CD14-positive monocyte (primary cell): Measurements from ENCODE around the gene SP7. TPM values are rescaled to one million over a fixed set of nuclear protein-coding genes. Genes with fewer than 3 reads are reported as not detected.

ENCODE experiments used
- DNase-seq, 3 donors: peaks; one replicate each; pipeline ENCODE4 v3.0.0-alpha.2; 2011 to 2022
- H2AFZ ChIP-seq: 2 replicates; pipeline ENCODE4 v1.6.0; 2012; ENCODE audit warnings: mild to moderate bottlenecking, low read depth, low read length, inconsistent platforms; ENCODE audit not compliant: insufficient read depth, poor library complexity, severe bottlenecking
- H3K27ac ChIP-seq, 2 donors: 1 replicate in 1 of 2; 2 replicates in 1 of 2; pipeline ENCODE4 v1.5.1; 2012 to 2013; ENCODE audit warnings: low read length in 2 of 2, control low read depth in 1 of 2, inconsistent platforms in 1 of 2, low read depth in 1 of 2, mild to moderate bottlenecking in 1 of 2
- H3K27me3 ChIP-seq, 2 donors: one replicate each; pipeline versions ENCODE4 v1.6.0 to v1.6.1; 2011 to 2013; ENCODE audit warnings: low read length in 2 of 2; ENCODE audit not compliant: control insufficient read depth in 2 of 2, insufficient read depth in 2 of 2
- H3K36me3 ChIP-seq, 2 donors: replicated peaks in 1 of 2; 1 replicate in 1 of 2; 2 replicates in 1 of 2; pipeline versions ENCODE4 v1.5.1 to v1.6.1; 2012 to 2013; ENCODE audit warnings: low read length in 2 of 2, control low read depth in 1 of 2, inconsistent platforms in 1 of 2, mild to moderate bottlenecking in 1 of 2; ENCODE audit not compliant: insufficient read depth in 2 of 2, control insufficient read depth in 1 of 2
- H3K4me1 ChIP-seq, 2 donors: 1 replicate in 1 of 2; 2 replicates in 1 of 2; pipeline versions ENCODE4 v1.5.1 to v1.6.1; 2012 to 2013; ENCODE audit warnings: low read length in 2 of 2, control low read depth in 1 of 2, inconsistent platforms in 1 of 2, mild to moderate bottlenecking in 1 of 2, moderate library complexity in 1 of 2; ENCODE audit not compliant: insufficient read depth in 2 of 2, control insufficient read depth in 1 of 2
- H3K4me2 ChIP-seq: replicated peaks from 2 replicates; pipeline ENCODE3; 2012; ENCODE audit warnings: low read length, moderate library complexity, mild to moderate bottlenecking; ENCODE audit not compliant: poor library complexity, severe bottlenecking; ENCODE audit errors: extremely low read depth
- H3K4me3 ChIP-seq, 3 experiments: fragments of 200-600 bp in 1 of 3; sonication (generic) in 1 of 3; replicated peaks in 1 of 3; 1 replicate in 2 of 3; 2 replicates in 1 of 3; pipeline ENCODE4 v1.5.1; 2011 to 2013; ENCODE audit warnings: low read length in 3 of 3, mild to moderate bottlenecking in 3 of 3, control low read depth in 2 of 3, low read depth in 2 of 3, inconsistent platforms in 1 of 3, moderate library complexity in 1 of 3
- H3K79me2 ChIP-seq: 2 replicates; pipeline ENCODE4 v1.6.0; 2012; ENCODE audit warnings: mild to moderate bottlenecking, control low read depth, inconsistent platforms, low read length, moderate library complexity; ENCODE audit not compliant: insufficient read depth
- H3K9ac ChIP-seq: 2 replicates; pipeline ENCODE4 v1.6.0; 2017; ENCODE audit warnings: low read length, mild to moderate bottlenecking; ENCODE audit not compliant: insufficient read depth, poor library complexity, severe bottlenecking
- H3K9me3 ChIP-seq, 2 donors: replicated peaks in 1 of 2; 1 replicate in 1 of 2; 2 replicates in 1 of 2; pipeline versions ENCODE4 v1.5.1 to v1.6.1; 2012 to 2013; ENCODE audit warnings: low read length in 2 of 2, control low read depth in 1 of 2; ENCODE audit not compliant: control insufficient read depth in 1 of 2, insufficient read depth in 1 of 2
- H4K20me1 ChIP-seq: 2 replicates; pipeline ENCODE4 v1.6.0; 2012; ENCODE audit warnings: mild to moderate bottlenecking, low read length, control low read depth, moderate library complexity; ENCODE audit not compliant: insufficient read depth
- H3K27ac Mint-ChIP-seq, 7 donors: one replicate each; pipeline ENCODE4 v1.8.0; 2020; ENCODE audit warnings: mild to moderate bottlenecking in 7 of 7, mixed read lengths in 7 of 7, moderate library complexity in 6 of 7, inconsistent platforms in 2 of 7
- H3K27me3 Mint-ChIP-seq, 3 donors: one replicate each; pipeline ENCODE4 v1.8.0; 2021 to 2022; ENCODE audit warnings: low read depth in 3 of 3, mild to moderate bottlenecking in 3 of 3, mixed read lengths in 3 of 3, moderate library complexity in 3 of 3, inconsistent platforms in 1 of 3
- H3K36me3 Mint-ChIP-seq, 2 donors: one replicate each; pipeline ENCODE4 v1.8.0; 2020; ENCODE audit warnings: mixed read lengths in 2 of 2, inconsistent platforms in 1 of 2, mild to moderate bottlenecking in 1 of 2
- H3K4me1 Mint-ChIP-seq: one replicate; pipeline ENCODE4 v1.8.0; 2020; ENCODE audit warnings: mild to moderate bottlenecking, mixed read lengths
- H3K4me3 Mint-ChIP-seq, 2 donors: one replicate each; pipeline ENCODE4 v1.8.0; 2020; ENCODE audit warnings: mild to moderate bottlenecking in 2 of 2, mixed read lengths in 2 of 2, moderate library complexity in 1 of 2
- H3K9me3 Mint-ChIP-seq, 7 donors: one replicate each; pipeline ENCODE4 v1.8.0; 2020 to 2022; ENCODE audit warnings: mixed read lengths in 7 of 7, mild to moderate bottlenecking in 6 of 7, moderate library complexity in 6 of 7, inconsistent platforms in 2 of 7
- CTCF ChIP-seq: fragments of 200-600 bp; IDR thresholded peaks from one replicate; pipeline ENCODE4 v1.8.0; 2022; ENCODE audit warnings: antibody characterized with exemption, mild to moderate bottlenecking
- WGBS: methylation state at CpG from one replicate; pipeline ENCODE4 v1.1.5; 2013; ENCODE audit warnings: missing lambda C conversion rate; ENCODE audit not compliant: insufficient coverage; 5-methylcytosine and 5-hydroxymethylcytosine counted together
- intact Hi-C, 2 donors: fragments of 100-400 bp; cut with micrococcal nuclease; formaldehyde crosslinking; loops; one replicate each; pipeline versions ENCODE4 v1.15.0 to v1.15.1; 2023
- polyA plus RNA-seq, 3 donors: library from polyadenylated mRNA; depleted of rRNA in 1 of 3; unstranded in 2 of 3; stranded (reverse) in 1 of 3; fragments of 300-500 nt in 2 of 3; fragments of >200 nt in 1 of 3; fragmentation: Illumina TruSeq in 2 of 3; gene quantifications; 1 replicate in 2 of 3; 2 replicates in 1 of 3; pipeline ENCODE4 v1.2.3, GENCODE V29; 2012 to 2021

Gene SP7
- polyA plus RNA-seq, 3 donors = 0.04 TPM; not detected in 2

- H3K9me3 ChIP-seq = no peaks in the 10 kb centered on the region
- peaks cover 20% of the 10 kb centered on the region for H3K4me1 Mint-ChIP-seq
- H3K36me3 Mint-ChIP-seq = peaks cover 0 to 3% of the 10 kb centered on the region in 2 donors
- H3K27me3 ChIP-seq = peaks cover 0 to 10% of the 10 kb centered on the region in 2 donors
- H3K9me3 Mint-ChIP-seq = peaks cover 0 to 10% (median 2%) of the 10 kb centered on the region in 7 donors
- H3K4me3 Mint-ChIP-seq = peak overlapping the region; percentile 98 to 100
- peak overlapping the region; percentile 97 for H3K4me2 ChIP-seq
- 56% methylated on average over 1 of the region's 10 CpGs for WGBS
- H3K4me3 ChIP-seq = peak overlapping the region in 2 of 3 experiments; percentile 59 to 86
- intact Hi-C loops = loop anchor here in 1 of 2 donors (2.0 kb wide), 1 partner anchor 21 kb away; no protein-coding TSS in a partner anchor
- DNase-seq = no peak
- H3K27me3 Mint-ChIP-seq = peaks cover 11 to 22% (median 20%) of the 10 kb centered on the region in 3 donors
- no peaks in the 10 kb centered on the region for H4K20me1 ChIP-seq
- H3K36me3 ChIP-seq = no peaks in the 10 kb centered on the region
- peak overlapping the region; percentile 71 for H3K9ac ChIP-seq
- peak; percentile 37 for TF ChIP-seq CTCF
- no peak overlapping the region for H3K27ac Mint-ChIP-seq
- no peak overlapping the region for H3K27ac ChIP-seq
- peaks cover 15 to 18% of the 10 kb centered on the region in 2 donors for H3K4me1 ChIP-seq
- H2AFZ ChIP-seq = peak overlapping the region; percentile 99
- no peaks in the 10 kb centered on the region for H3K79me2 ChIP-seq
These were observed 9.5 kb upstream of the SP7 start for GRCh38 chr12:53345486-53346188.

- WGBS = under 1% methylated on average over 49 of the region's 50 CpGs
- H3K4me1 ChIP-seq = peaks cover 15 to 18% of the 10 kb centered on the region in 2 donors
- peaks cover 0 to 10% of the 10 kb centered on the region in 2 donors for H3K27me3 ChIP-seq
- Mint-ChIP-seq H3K27me3 (peaks cover 11 to 28% (median 23%) of the 10 kb centered on the region in 3 donors), H3K36me3 (peaks cover 0 to 3% of the 10 kb centered on the region in 2 donors), H3K27ac (peak overlapping the region in 4 of 7 donors; percentile 70 to 83 (median 77)), H3K4me3 (peak overlapping the region; percentile 98 to 100), H3K4me1 (peaks cover 20% of the 10 kb centered on the region), H3K9me3 (peaks cover 0 to 10% (median 2%) of the 10 kb centered on the region in 7 donors)
- peak overlapping the region; percentile 99 for H2AFZ ChIP-seq
- peak overlapping the region; percentile 97 for H3K4me2 ChIP-seq
- peak overlapping the region; percentile 71 for H3K9ac ChIP-seq
- intact Hi-C loops = loop anchor here in 1 of 2 donors (2.0 kb wide), 1 partner anchor 20 kb away; no protein-coding TSS in a partner anchor
- no peaks in the 10 kb centered on the region for H4K20me1 ChIP-seq
- peak; percentile 80 for TF ChIP-seq CTCF
- H3K27ac ChIP-seq = no peak overlapping the region
- DNase-seq = peak; percentile 51 to 66 (median 64)
- H3K4me3 ChIP-seq = peak overlapping the region; percentile 59 to 86 (median 62)
- no peaks in the 10 kb centered on the region for H3K79me2 ChIP-seq
- no peaks in the 10 kb centered on the region for H3K9me3 ChIP-seq
- H3K36me3 ChIP-seq = no peaks in the 10 kb centered on the region
These were observed 8.8 kb upstream of the SP7 start for GRCh38 chr12:53344824-53345485.
